Measurements from ENCODE around the gene SLC16A9.

- TF ChIP-seq YY1 (IDR thresholded peaks at IDR 0.05; ENCODE audit: low read depth) (no peak), CTCF (IDR thresholded peaks at IDR 0.05) (no peak), MAX (IDR thresholded peaks at IDR 0.05; ENCODE audit: low read depth) (no peak), IRF3 (IDR thresholded peaks at IDR 0.05; ENCODE audit: low read depth, low read length) (no peak), FOXJ3 (CRISPR knock-in tag; IDR thresholded peaks at IDR 0.05) (no peak), REST (IDR thresholded peaks at IDR 0.05; ENCODE audit: low read depth, low read length) (no peak), EP300 (IDR thresholded peaks at IDR 0.05; ENCODE audit: borderline replicate concordance in 1 of 2, low read depth in 1 of 2, low read length in 1 of 2) (no peak), MEF2A (IDR thresholded peaks at IDR 0.05; ENCODE audit: borderline replicate concordance, low read depth) (no peak), PBX3 (IDR thresholded peaks at IDR 0.05) (no peak), POLR2AphosphoS5 (IDR thresholded peaks at IDR 0.05; ENCODE audit: low read depth, low read length) (no peak), MXI1 (IDR thresholded peaks at IDR 0.05; ENCODE audit: low read depth, low read length) (no peak), SIN3A (IDR thresholded peaks at IDR 0.05; ENCODE audit: borderline replicate concordance, low read depth, low read length) (no peak)
Measured at GRCh38 chr10:59753267-59753666, 43.6 kb upstream of the SLC16A9 start, which contains the start of gene MRLN.
